Loucy (cell line): ENCODE data around the gene AKR1A1.

Experiments
- H2AFZ ChIP-seq: fragments of 200-600 bp; sonication (generic); 2 replicates; pipeline ENCODE4 v1.6.0; 2016; ENCODE audit warnings: antibody characterized with exemption, mild to moderate bottlenecking, low read length, moderate library complexity
- H3F3A ChIP-seq: fragments of 200-600 bp; 2 replicates; pipeline ENCODE4 v1.6.0; 2016; ENCODE audit warnings: antibody characterized with exemption, low read depth, mild to moderate bottlenecking
- H3K27me3 ChIP-seq: fragments of 200-600 bp; sonication (generic); 2 replicates; pipeline ENCODE4 v1.6.1; 2014; ENCODE audit warnings: low read length, mild to moderate bottlenecking; ENCODE audit not compliant: insufficient read depth, poor library complexity, severe bottlenecking
- H3K36me3 ChIP-seq: fragments of 200-600 bp; sonication (generic); 2 replicates; pipeline ENCODE4 v1.6.1; 2016; ENCODE audit warnings: low read length; ENCODE audit not compliant: insufficient read depth
- H3K4me1 ChIP-seq: fragments of 200-600 bp; sonication (generic); 2 replicates; pipeline ENCODE4 v1.5.1; 2014; ENCODE audit warnings: low read length, mild to moderate bottlenecking; ENCODE audit not compliant: insufficient read depth, poor library complexity, severe bottlenecking
- H3K4me2 ChIP-seq: fragments of 200-600 bp; sonication (generic); 2 replicates; pipeline ENCODE4 v1.6.0; 2014; ENCODE audit warnings: antibody characterized with exemption, low read length, low read depth, mild to moderate bottlenecking; ENCODE audit not compliant: poor library complexity, severe bottlenecking
- H3K4me3 ChIP-seq: fragments of 200-600 bp; sonication (generic); 2 replicates; pipeline ENCODE4 v1.5.1; 2014; ENCODE audit warnings: low read length, mild to moderate bottlenecking, mixed read lengths; ENCODE audit not compliant: poor library complexity, severe bottlenecking
- H3K79me2 ChIP-seq: fragments of 200-600 bp; sonication (generic); 2 replicates; pipeline ENCODE4 v1.6.1; 2014; ENCODE audit warnings: low read length; ENCODE audit not compliant: insufficient read depth
- H3K9ac ChIP-seq: fragments of 200-600 bp; sonication (generic); 2 replicates; pipeline ENCODE4 v1.6.0; 2014; ENCODE audit warnings: mild to moderate bottlenecking, low read depth, low read length, moderate library complexity; ENCODE audit not compliant: poor library complexity, severe bottlenecking
- H3K9me2 ChIP-seq: fragments of 200-600 bp; sonication (generic); replicated peaks from 2 replicates; pipeline ENCODE4 v1.6.1; 2016; ENCODE audit warnings: low read depth, low read length, mixed read lengths
- H3K9me3 ChIP-seq: fragments of 200-600 bp; sonication (generic); 2 replicates; pipeline ENCODE4 v1.6.1; 2014; ENCODE audit warnings: mild to moderate bottlenecking, antibody characterized with exemption, low read length, low read depth; ENCODE audit not compliant: insufficient read depth
- H4K20me1 ChIP-seq: fragments of 200-600 bp; sonication (generic); 2 replicates; pipeline ENCODE4 v1.6.0; 2014; ENCODE audit warnings: antibody characterized with exemption, low read length, mild to moderate bottlenecking; ENCODE audit not compliant: insufficient read depth, poor library complexity, severe bottlenecking
- EZH2phosphoT487 ChIP-seq: fragments of 200-600 bp; IDR thresholded peaks from 2 replicates; pipeline ENCODE4 v1.6.1; 2018; ENCODE audit warnings: antibody characterized with exemption, mild to moderate bottlenecking, moderate library complexity, borderline replicate concordance
- TF ChIP-seq, protein P1 (sequence below): fragments of 200-600 bp; sonication (generic); conservative IDR thresholded peaks from 2 replicates; pipeline ENCODE4 v1.5.1; 2014; ENCODE audit warnings: mild to moderate bottlenecking, antibody characterized with exemption, low read length

AKR1A1 gene

DNA sequence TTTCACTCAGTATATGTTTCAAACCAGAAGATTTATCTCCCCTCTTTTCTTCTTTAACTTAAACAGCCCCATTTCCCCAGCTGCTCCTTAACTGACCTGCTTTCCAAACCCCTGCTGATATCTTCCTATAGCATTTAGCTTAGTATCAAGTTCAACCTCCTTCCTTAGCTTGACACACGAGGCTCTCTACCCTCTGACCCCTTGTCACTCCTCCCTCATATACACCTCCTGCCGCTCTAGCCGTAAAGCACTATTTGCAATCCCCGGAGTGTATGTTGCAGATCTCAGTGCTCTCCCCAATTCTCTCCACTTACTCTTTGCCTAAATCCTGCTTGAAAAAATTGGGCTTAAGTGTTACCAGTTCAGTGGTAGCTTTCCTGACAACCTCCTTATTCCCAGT is 13.7 kb upstream of the AKR1A1 start:
- no peak overlapping the region for H3K4me3 ChIP-seq
- H3K9me2 ChIP-seq, result no peaks in the 10 kb centered on the region
- no peaks in the 10 kb centered on the region for H3K27me3 ChIP-seq
- peak overlapping the region; percentile 6 for H3K4me2 ChIP-seq
- H4K20me1 ChIP-seq, result no peaks in the 10 kb centered on the region
- TF ChIP-seq EZH2phosphoT487, result no peak
- TF ChIP-seq, protein P1, sequence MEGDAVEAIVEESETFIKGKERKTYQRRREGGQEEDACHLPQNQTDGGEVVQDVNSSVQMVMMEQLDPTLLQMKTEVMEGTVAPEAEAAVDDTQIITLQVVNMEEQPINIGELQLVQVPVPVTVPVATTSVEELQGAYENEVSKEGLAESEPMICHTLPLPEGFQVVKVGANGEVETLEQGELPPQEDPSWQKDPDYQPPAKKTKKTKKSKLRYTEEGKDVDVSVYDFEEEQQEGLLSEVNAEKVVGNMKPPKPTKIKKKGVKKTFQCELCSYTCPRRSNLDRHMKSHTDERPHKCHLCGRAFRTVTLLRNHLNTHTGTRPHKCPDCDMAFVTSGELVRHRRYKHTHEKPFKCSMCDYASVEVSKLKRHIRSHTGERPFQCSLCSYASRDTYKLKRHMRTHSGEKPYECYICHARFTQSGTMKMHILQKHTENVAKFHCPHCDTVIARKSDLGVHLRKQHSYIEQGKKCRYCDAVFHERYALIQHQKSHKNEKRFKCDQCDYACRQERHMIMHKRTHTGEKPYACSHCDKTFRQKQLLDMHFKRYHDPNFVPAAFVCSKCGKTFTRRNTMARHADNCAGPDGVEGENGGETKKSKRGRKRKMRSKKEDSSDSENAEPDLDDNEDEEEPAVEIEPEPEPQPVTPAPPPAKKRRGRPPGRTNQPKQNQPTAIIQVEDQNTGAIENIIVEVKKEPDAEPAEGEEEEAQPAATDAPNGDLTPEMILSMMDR, result no peak
- no peaks in the 10 kb centered on the region for H3K36me3 ChIP-seq
- H3K9ac ChIP-seq, result no peak overlapping the region
- no peaks in the 10 kb centered on the region for H3K9me3 ChIP-seq
- no peaks in the 10 kb centered on the region for H3K79me2 ChIP-seq
- H2AFZ ChIP-seq, result 0 out of 2 replicates have a peak overlapping the region, but pooled peaks have one; percentile 17
- H3K4me1 ChIP-seq, result peaks cover 19% of the 10 kb centered on the region
- H3F3A ChIP-seq, result no peaks in the 10 kb centered on the region

DNA sequence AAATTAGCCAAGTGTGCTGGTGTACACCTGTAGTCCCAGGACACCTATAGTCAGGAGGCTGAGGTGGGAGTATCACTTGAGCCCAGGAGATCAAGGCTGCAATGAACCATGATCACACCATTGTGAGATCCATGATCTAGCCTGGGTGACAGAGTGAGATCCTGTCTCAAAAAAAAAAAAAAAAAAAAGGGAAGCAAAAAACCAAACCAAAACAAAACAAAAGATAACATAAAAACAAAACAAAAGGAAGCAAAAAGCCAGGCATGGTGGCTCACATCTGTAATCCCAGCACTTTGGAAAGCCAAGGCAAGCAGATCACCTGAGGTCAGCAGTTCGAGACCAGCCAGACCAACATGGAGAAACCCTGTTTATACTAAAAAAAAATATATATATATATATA is 9.4 kb upstream of the AKR1A1 start:
- peaks cover 52% of the 10 kb centered on the region for H3K4me1 ChIP-seq
- no peak overlapping the region for H3K4me3 ChIP-seq
- TF ChIP-seq, protein P1, result no peak
- no peak for TF ChIP-seq EZH2phosphoT487
- H3K9me3 ChIP-seq, result no peaks in the 10 kb centered on the region
- peaks cover 8% of the 10 kb centered on the region; the same call in 1 of the 2 replicates for H3F3A ChIP-seq
- H3K36me3 ChIP-seq, result no peaks in the 10 kb centered on the region
- H3K27me3 ChIP-seq, result no peaks in the 10 kb centered on the region
- H3K9me2 ChIP-seq, result no peaks in the 10 kb centered on the region
- H2AFZ ChIP-seq, result no peak overlapping the region
- H4K20me1 ChIP-seq, result no peaks in the 10 kb centered on the region
- H3K9ac ChIP-seq, result no peak overlapping the region
- no peaks in the 10 kb centered on the region for H3K79me2 ChIP-seq
- H3K4me2 ChIP-seq, result no peak overlapping the region

DNA sequence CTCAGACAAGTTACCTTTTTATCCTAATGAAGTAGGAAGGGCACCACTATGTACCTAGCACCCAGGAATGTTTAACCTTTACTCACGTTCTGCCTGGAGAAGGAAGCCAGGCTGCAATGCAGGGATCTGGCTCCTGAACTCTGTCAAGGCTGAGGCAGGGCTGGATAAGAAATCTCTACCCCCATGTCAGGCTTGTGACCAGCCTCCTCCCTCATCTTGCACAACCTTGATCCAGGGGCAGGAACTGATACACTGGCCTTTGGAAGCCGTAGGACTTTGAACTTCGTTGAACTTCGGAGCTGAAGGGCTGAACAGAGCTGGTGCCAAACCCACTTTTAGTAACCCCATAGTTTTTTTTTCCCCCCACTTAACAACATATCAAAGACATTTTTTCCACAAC is 8.0 kb upstream of the AKR1A1 start:
- Histone ChIP-seq H3K4me1 (peaks cover 42% of the 10 kb centered on the region), H3F3A (peaks cover 8% of the 10 kb centered on the region; the same call in 1 of the 2 replicates), H3K27me3 (no peaks in the 10 kb centered on the region), H3K79me2 (no peaks in the 10 kb centered on the region), H3K9me2 (no peaks in the 10 kb centered on the region), H4K20me1 (no peaks in the 10 kb centered on the region), H2AFZ (no peak overlapping the region), H3K9me3 (no peaks in the 10 kb centered on the region), H3K4me2 (peak overlapping the region; percentile 91), H3K9ac (peak overlapping the region; percentile 37), H3K36me3 (no peaks in the 10 kb centered on the region), H3K4me3 (no peak overlapping the region)
- TF ChIP-seq, protein P1, result no peak
- no peak for TF ChIP-seq EZH2phosphoT487
